ENCODE data around the gene MAPK14.
A peak's percentile ranks its signal among the peaks of the same experiment; 100 is the strongest.
"Not testable (repeated sequence)": the region's sequence is repeated elsewhere in the genome, so short reads cannot be mapped to it uniquely, and the experiment has no call there.

Gene MAPK14

DNA sequence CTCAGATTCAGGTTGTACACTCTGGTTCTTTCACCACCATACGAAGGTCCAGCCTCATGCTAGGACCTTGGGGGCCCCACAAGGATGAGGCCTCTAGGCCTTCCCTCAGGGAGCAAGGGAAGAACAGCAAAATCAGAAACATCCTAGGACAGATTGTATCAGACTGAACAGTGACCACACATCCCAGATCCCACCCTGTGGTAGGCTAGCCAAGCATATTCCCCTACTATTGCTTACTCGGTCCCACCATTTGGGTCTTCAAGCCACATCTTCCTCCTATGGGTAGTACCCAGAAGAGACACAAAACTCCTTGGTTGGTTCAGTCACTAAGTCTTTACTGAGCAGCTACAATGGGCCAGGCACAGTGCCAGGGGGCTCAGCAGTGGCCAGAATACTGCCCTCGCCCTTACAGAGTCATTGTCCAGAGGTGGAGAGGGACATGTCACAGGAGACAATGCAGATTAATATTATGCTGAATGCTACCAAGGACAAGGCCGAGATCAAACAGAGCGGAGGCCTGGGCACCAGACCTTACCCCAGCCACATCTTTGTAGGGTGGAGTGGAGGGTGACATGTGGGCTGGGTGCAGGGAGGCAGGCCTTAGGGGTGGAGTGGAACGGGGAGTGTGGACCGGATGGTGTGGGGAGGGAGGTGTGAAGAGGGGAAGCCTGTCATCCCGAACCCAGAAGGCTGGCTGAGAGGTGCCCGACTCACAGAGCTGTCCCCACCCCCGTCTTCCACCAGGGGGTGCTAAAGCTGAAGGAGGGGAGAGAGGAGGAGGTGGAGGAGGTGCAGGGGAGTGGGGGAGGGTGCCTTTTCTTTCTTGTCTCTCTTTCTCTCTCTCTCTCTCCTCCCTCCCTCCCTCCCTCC is 95.9 kb downstream of the MAPK14 start:
- H3K4me3 ChIP-seq (ENCODE audit: low read depth, low read length): no peak overlapping the region
- TF ChIP-seq, protein P1, sequence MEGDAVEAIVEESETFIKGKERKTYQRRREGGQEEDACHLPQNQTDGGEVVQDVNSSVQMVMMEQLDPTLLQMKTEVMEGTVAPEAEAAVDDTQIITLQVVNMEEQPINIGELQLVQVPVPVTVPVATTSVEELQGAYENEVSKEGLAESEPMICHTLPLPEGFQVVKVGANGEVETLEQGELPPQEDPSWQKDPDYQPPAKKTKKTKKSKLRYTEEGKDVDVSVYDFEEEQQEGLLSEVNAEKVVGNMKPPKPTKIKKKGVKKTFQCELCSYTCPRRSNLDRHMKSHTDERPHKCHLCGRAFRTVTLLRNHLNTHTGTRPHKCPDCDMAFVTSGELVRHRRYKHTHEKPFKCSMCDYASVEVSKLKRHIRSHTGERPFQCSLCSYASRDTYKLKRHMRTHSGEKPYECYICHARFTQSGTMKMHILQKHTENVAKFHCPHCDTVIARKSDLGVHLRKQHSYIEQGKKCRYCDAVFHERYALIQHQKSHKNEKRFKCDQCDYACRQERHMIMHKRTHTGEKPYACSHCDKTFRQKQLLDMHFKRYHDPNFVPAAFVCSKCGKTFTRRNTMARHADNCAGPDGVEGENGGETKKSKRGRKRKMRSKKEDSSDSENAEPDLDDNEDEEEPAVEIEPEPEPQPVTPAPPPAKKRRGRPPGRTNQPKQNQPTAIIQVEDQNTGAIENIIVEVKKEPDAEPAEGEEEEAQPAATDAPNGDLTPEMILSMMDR (IDR thresholded peaks at IDR 0.05; ENCODE audit: insufficient read depth, low read depth, low read length, missing control alignments): peak; percentile 88
- peak; percentile 85 for DNase-seq (ENCODE audit: low read depth)

- H3K4me3 ChIP-seq (ENCODE audit: low read depth, low read length); DNase-seq (ENCODE audit: low read depth): not testable (repeated sequence)
These were observed 96.7 kb downstream of the MAPK14 start for GRCh38 chr6:36124346-36124745.

DNA sequence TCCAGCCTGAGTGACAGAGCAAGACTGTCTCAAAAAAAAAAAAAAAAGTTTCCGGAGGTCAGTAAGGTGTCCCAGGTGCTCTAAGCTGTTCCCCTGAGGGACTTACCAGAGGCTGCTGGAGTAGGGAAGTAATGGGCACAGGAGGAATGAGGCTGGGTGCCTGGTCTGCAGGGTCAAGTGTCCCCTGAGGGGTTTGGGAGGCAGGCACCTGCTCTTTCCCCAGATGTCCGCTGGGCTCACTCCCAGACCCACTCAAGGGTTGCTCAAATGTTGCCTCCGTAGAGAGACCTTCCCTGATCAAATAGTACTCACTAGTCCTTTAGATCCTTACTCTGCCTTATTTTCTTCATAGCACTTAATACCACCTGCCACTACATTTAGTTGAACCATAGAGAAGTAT is 97.3 kb downstream of the MAPK14 start:
- no peak for DNase-seq (ENCODE audit: low read depth)
- TF ChIP-seq, protein P1 (IDR thresholded peaks at IDR 0.05; ENCODE audit: insufficient read depth, low read depth, low read length, missing control alignments): no peak
- no peak overlapping the region for H3K4me3 ChIP-seq (ENCODE audit: low read depth, low read length)

DNA sequence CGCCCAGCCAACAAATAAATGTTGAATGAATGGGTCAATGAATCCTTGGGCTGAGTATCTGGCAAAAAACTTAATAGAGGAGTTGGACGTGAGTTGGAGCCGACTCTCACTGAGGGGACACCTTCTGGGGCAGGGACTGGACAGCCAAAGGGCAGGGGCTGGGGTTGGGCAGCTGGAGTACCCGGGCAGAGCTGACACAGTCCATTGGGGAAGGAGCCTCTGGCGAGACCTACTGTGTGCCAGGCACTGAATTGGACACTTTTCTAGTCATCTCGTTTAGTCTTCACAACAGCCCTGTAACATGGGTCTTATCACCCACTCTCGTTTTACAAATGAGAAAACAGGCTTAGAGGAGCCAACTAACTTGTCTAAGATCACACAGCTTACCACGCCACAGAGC is 98.0 kb downstream of the MAPK14 start:
- no peak for DNase-seq (ENCODE audit: low read depth)
- no peak overlapping the region for H3K4me3 ChIP-seq (ENCODE audit: low read depth, low read length)
- TF ChIP-seq, protein P1 (IDR thresholded peaks at IDR 0.05; ENCODE audit: insufficient read depth, low read depth, low read length, missing control alignments): no peak

DNA sequence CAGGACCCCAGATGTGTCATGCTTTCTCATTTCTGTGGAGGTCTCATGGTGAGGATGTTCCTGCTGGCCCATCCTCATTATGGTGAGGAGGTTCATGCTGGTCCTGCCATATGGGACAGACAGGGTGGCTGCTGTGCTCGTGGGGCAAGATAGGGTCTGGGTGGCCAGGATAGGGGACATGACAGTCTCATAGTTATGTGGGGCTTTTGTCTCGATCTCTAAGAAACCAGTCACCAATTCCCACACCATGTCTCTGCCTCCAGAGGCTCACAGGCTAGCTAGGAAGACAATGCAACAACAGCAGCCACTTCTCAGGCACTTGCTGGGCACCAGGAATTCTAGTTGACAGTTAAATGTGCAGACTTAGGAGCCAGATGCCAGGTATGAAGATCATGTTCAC is 98.5 kb downstream of the MAPK14 start:
- H3K4me3 ChIP-seq (ENCODE audit: low read depth, low read length): no peak overlapping the region
- no peak for DNase-seq (ENCODE audit: low read depth)
- TF ChIP-seq, protein P1 (IDR thresholded peaks at IDR 0.05; ENCODE audit: insufficient read depth, low read depth, low read length, missing control alignments): no peak

DNA sequence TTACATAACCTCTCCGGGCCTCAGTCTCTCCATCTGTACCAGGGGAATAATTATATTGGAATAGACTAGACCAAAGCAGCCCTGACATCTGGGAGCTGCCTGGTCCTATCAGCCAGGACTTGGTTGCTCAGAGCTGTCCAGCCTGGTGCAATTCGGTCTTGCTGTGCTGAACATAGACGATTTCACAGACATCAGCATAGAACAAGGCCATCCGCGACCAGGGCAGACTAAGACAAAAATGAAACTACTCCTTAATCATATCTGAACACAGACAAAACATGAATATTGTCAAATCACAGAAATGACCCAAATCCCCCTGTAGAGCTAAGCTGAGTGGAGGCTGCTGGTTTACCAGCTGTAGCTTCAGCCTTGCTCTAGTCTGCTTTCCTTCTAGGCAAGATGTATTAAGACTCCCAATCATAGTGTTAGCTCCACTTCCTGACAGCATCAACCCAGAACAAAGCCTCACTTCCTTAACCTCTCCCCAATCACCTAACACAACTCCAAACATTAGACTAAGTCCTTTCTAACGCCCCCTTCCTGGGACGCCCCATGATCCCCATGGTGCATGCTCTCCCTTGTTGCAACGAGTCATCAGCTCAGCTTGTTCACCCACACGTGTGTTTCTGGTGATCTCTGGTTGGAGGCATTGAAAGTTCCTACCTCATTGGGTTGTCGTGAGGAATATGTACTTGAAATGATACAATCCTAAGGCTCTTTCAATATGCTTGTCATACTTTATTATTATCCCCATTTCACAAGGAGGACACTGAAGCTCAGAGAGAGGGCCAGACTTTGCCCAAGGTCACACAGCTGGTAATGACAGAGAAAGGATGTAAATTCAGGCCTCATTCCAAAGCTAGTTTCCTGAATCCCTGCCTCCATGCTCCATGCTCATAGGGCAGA is 99.2 kb downstream of the MAPK14 start:
- H3K4me3 ChIP-seq (ENCODE audit: low read depth, low read length): no peak overlapping the region
- TF ChIP-seq, protein P1 (IDR thresholded peaks at IDR 0.05; ENCODE audit: insufficient read depth, low read depth, low read length, missing control alignments): no peak
- no peak for DNase-seq (ENCODE audit: low read depth)

- TF ChIP-seq, protein P1 (IDR thresholded peaks at IDR 0.05; ENCODE audit: insufficient read depth, low read depth, low read length, missing control alignments): no peak
- DNase-seq (ENCODE audit: low read depth): no peak
- no peak overlapping the region for H3K4me3 ChIP-seq (ENCODE audit: low read depth, low read length)
These were observed 99.9 kb downstream of the MAPK14 start for GRCh38 chr6:36127462-36128016.
